Lower leg skin (tissue), 4 donors: ENCODE measurements around the gene DAD1. TPM values are rescaled to one million over a fixed set of nuclear protein-coding genes. Genes with fewer than 3 reads are reported as not detected.
"Not testable (repeated sequence)": the region's sequence is repeated elsewhere in the genome, so short reads cannot be mapped to it uniquely, and the experiment has no call there.

Experiments
- DNase-seq, 2 donors: peaks; one replicate each; pipeline ENCODE4 v3.0.0-alpha.2; 2019; ENCODE audit warnings: low spot score in 2 of 2
- H3K4me3 ChIP-seq: fragments of 200-600 bp; sonication (generic); 2 replicates; pipeline ENCODE4 v1.5.1; 2017; ENCODE audit warnings: mild to moderate bottlenecking, low read depth; ENCODE audit not compliant: poor library complexity, severe bottlenecking
- CTCF ChIP-seq, 3 donors: fragments of 450-650 bp; IDR thresholded peaks; one replicate each; pipeline ENCODE4 v1.5.1; 2016; ENCODE audit warnings: antibody characterized with exemption in 3 of 3, mild to moderate bottlenecking in 3 of 3, moderate library complexity in 2 of 3
- POLR2A ChIP-seq, 2 donors: fragments of 450-650 bp; IDR thresholded peaks; one replicate each; pipeline ENCODE4 v1.6.1; 2016 to 2017; ENCODE audit warnings: antibody characterized with exemption in 2 of 2, mild to moderate bottlenecking in 1 of 2, moderate library complexity in 1 of 2
- WGBS, 2 donors: methylation state at CpG; one replicate each; pipeline ENCODE4 v1.1.5; 2018; 5-methylcytosine and 5-hydroxymethylcytosine counted together
- intact Hi-C: fragments of 100-400 bp; cut with DNase I; formaldehyde crosslinking; loops from one replicate; pipeline ENCODE4 v1.15.0; 2023; ENCODE audit warnings: low total_unique reads
- total RNA-seq, 4 donors: library from RNA; depleted of rRNA; stranded (reverse); fragments of >200 nt; gene quantifications; one replicate each; pipeline ENCODE4 v1.1.0, GENCODE V29; 2016

DAD1 gene
- total RNA-seq, 4 donors from 2014 or later = 103 to 131 (median 124) TPM

GRCh38 chr14:22547313-22547947 lies 41.6 kb downstream of the DAD1 start:
- intact Hi-C loops = no loop called here
- no peak for DNase-seq

GRCh38 chr14:22546722-22547071 lies 42.3 kb downstream of the DAD1 start:
- 42 to 57% methylated on average over 3 of the region's 3 CpGs for WGBS, 2 donors
- DNase-seq = no peak
- no peak for TF ChIP-seq POLR2A (IDR thresholded peaks at IDR 0.05)
- TF ChIP-seq CTCF (IDR thresholded peaks at IDR 0.05) = no peak
- intact Hi-C loops = no loop called here
- no peak overlapping the region for H3K4me3 ChIP-seq

More at GRCh38 chr14:22547313-22547947, 41.6 kb downstream of the DAD1 start:
- TF ChIP-seq CTCF (IDR thresholded peaks at IDR 0.05) (no peak), POLR2A (IDR thresholded peaks at IDR 0.05) (no peak)
- 57 to 71% methylated on average over 9 of the region's 9 CpGs for WGBS, 2 donors
- no peak overlapping the region for H3K4me3 ChIP-seq

- WGBS, 2 donors = 50 to 52% methylated on average over 9 of the region's 9 CpGs
- DNase-seq = no peak
- intact Hi-C loops = no loop called here
- TF ChIP-seq CTCF (IDR thresholded peaks at IDR 0.05) (no peak), POLR2A (IDR thresholded peaks at IDR 0.05) (no peak)
- H3K4me3 ChIP-seq = no peak overlapping the region
These were observed 42.9 kb downstream of the DAD1 start for GRCh38 chr14:22545842-22546721.

- no peak overlapping the region for H3K4me3 ChIP-seq
- intact Hi-C loops = no loop called here
- TF ChIP-seq POLR2A (IDR thresholded peaks at IDR 0.05) = no peak
- no peak for TF ChIP-seq CTCF (IDR thresholded peaks at IDR 0.05)
- 47 to 80% methylated on average over 8 of the region's 8 CpGs for WGBS, 2 donors
- no peak for DNase-seq
These were observed 44.1 kb downstream of the DAD1 start for GRCh38 chr14:22544881-22545420.

- no peak for DNase-seq
- H3K4me3 ChIP-seq = no peak overlapping the region
- intact Hi-C loops = no loop called here
- 67 to 89% methylated on average over 2 of the region's 2 CpGs for WGBS, 2 donors
- TF ChIP-seq CTCF (IDR thresholded peaks at IDR 0.05) (no peak), POLR2A (IDR thresholded peaks at IDR 0.05) (no peak)
These were observed 44.6 kb downstream of the DAD1 start for GRCh38 chr14:22544406-22544805.

- intact Hi-C loops, H3K4me3 ChIP-seq, DNase-seq: not testable (repeated sequence)
- 90 to 91% methylated on average over 13 of the region's 13 CpGs for WGBS, 2 donors
These were observed 45.3 kb downstream of the DAD1 start for GRCh38 chr14:22543570-22544357.
